Nephron (organoid): ENCODE measurements around the gene DNAJB12.
A peak's percentile ranks its signal among the peaks of the same experiment; 100 is the strongest.

Experiments
- H3K27ac Mint-ChIP-seq, 3 experiments: 2 replicates each; pipeline ENCODE4 v1.8.0; 2020; ENCODE audit warnings: mixed read lengths in 3 of 3, mild to moderate bottlenecking in 2 of 3, moderate library complexity in 1 of 3
- H3K27me3 Mint-ChIP-seq: 2 replicates; pipeline ENCODE4 v1.8.0; 2021; ENCODE audit warnings: low read depth, mild to moderate bottlenecking, moderate library complexity, mixed read lengths
- H3K36me3 Mint-ChIP-seq: 2 replicates; pipeline ENCODE4 v1.8.0; 2020; ENCODE audit warnings: low read depth, mixed read lengths
- H3K4me1 Mint-ChIP-seq: 2 replicates; pipeline ENCODE4 v1.8.0; 2020; ENCODE audit warnings: mixed read lengths
- H3K4me3 Mint-ChIP-seq, 3 experiments: 2 replicates each; pipeline ENCODE4 v1.8.0; 2020; ENCODE audit warnings: mild to moderate bottlenecking in 3 of 3, mixed read lengths in 3 of 3, moderate library complexity in 2 of 3
- H3K9me3 Mint-ChIP-seq: 2 replicates; pipeline ENCODE4 v1.8.0; 2020; ENCODE audit warnings: mixed read lengths
- TF ChIP-seq, protein P1 (sequence below), 3 experiments: fragments of 200-600 bp; sonication (generic); IDR thresholded peaks; one replicate each; pipeline ENCODE4 v1.5.0; 2021; ENCODE audit warnings: antibody characterized with exemption in 3 of 3; ENCODE audit not compliant: unreplicated experiment in 3 of 3

DNAJB12 gene

DNA sequence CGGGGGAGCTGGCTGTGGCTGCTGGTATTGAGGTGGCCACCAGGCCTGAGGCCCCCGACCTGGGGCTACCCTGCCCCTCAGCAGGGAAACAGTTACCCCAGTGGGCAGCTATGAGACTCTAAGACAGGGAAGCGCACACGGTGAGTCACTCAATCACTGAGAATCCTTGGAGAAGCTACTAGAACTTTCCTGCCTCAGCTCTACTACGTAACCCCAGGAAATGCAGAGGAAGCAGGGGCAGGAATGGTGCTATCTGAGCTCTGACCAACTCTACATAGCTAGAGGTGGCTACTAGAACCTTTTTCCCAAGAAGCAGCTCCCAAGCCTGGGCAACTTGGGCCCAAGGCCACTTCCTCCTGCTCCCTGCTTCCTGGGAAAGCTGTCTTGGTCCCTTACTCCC lies 11.8 kb downstream of the DNAJB12 start:
- TF ChIP-seq, protein P1, sequence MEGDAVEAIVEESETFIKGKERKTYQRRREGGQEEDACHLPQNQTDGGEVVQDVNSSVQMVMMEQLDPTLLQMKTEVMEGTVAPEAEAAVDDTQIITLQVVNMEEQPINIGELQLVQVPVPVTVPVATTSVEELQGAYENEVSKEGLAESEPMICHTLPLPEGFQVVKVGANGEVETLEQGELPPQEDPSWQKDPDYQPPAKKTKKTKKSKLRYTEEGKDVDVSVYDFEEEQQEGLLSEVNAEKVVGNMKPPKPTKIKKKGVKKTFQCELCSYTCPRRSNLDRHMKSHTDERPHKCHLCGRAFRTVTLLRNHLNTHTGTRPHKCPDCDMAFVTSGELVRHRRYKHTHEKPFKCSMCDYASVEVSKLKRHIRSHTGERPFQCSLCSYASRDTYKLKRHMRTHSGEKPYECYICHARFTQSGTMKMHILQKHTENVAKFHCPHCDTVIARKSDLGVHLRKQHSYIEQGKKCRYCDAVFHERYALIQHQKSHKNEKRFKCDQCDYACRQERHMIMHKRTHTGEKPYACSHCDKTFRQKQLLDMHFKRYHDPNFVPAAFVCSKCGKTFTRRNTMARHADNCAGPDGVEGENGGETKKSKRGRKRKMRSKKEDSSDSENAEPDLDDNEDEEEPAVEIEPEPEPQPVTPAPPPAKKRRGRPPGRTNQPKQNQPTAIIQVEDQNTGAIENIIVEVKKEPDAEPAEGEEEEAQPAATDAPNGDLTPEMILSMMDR (IDR thresholded peaks at IDR 0.05; ENCODE audit: unreplicated experiment in 3 of 3) = no peak
- Mint-ChIP-seq H3K4me1 (peaks cover under 1% of the 10 kb centered on the region), H3K27me3 (no peaks in the 10 kb centered on the region), H3K4me3 (no peak overlapping the region), H3K36me3 (peaks cover 20% of the 10 kb centered on the region), H3K9me3 (no peaks in the 10 kb centered on the region), H3K27ac (no peak overlapping the region)

DNA sequence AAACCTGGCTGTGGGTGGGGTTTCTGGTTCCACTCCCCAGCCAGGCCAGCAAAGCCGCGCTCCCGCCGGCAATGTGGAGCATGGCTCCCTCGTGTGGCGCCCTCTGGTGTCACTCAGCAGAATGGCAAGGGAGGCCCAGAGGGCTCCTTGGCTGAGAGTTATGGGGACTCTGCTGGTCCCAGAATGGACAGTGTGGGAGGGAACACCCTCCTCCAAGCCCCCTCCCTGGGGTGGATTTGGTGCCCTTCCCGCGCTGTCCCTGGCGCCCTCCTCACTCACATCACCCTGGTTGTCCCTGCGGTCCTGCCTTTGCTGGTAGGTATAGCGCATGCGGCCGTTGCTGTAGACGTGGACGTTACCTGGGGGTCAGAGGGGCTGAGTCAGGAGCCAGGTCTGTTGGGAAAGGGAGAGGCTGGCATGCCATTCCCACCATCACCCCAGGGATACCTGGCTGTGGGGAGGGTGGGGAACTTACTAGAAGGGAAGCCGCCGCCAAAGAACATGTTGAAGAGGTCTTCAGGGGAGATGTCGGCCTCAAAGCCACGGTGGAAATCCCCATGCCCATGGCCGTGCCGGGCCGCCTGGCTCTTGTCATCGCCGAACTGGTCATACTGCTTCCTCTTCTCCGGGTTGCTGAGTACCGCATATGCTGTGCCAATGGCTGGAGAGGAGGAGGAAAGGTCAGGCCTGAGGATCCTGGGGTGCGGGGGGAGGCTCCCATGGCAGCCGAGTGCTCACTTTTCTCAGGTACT lies 14.0 kb downstream of the DNAJB12 start:
- no peaks in the 10 kb centered on the region for H3K9me3 Mint-ChIP-seq
- no peaks in the 10 kb centered on the region for H3K27me3 Mint-ChIP-seq
- TF ChIP-seq, protein P1 (IDR thresholded peaks at IDR 0.05; ENCODE audit: unreplicated experiment in 3 of 3) = peak; percentile 87 to 94 (median 94)
- no peak overlapping the region for H3K4me3 Mint-ChIP-seq
- H3K36me3 Mint-ChIP-seq = peaks cover 32% of the 10 kb centered on the region
- no peak overlapping the region for H3K27ac Mint-ChIP-seq
- H3K4me1 Mint-ChIP-seq = peaks cover 22% of the 10 kb centered on the region

DNA sequence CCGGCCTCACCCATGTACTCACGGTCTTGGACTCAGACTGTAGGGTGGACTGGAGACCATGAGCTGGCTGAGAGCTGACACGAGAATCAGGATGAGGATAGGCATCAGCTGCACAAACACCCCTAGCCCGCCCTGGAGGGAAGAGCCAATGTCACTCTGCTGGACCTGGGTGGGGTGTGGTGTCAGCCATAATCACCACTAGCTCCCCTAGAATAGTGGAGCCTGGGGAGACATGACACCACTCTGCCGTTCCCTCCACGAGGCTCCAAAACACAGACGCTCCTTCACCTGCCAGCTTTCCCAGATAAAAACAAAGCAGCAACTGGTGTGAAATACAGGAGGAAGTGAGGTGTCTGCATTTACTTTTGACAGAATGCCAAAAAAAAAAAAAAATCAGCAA lies 16.5 kb downstream of the DNAJB12 start:
- Mint-ChIP-seq H3K4me3 (no peak overlapping the region), H3K27me3 (no peaks in the 10 kb centered on the region), H3K27ac (peak overlapping the region in 2 of 3 experiments; percentile 48 to 67), H3K4me1 (peaks cover 43% of the 10 kb centered on the region), H3K9me3 (no peaks in the 10 kb centered on the region), H3K36me3 (peaks cover 27% of the 10 kb centered on the region)
- TF ChIP-seq, protein P1 (IDR thresholded peaks at IDR 0.05; ENCODE audit: unreplicated experiment in 3 of 3) = no peak

GRCh38 chr10:72337722-72338121 lies 17.0 kb downstream of the DNAJB12 start:
- TF ChIP-seq, protein P1 (IDR thresholded peaks at IDR 0.05; ENCODE audit: unreplicated experiment in 3 of 3) = no peak
- no peaks in the 10 kb centered on the region for H3K9me3 Mint-ChIP-seq
- peaks cover 47% of the 10 kb centered on the region for H3K4me1 Mint-ChIP-seq
- H3K4me3 Mint-ChIP-seq = no peak overlapping the region
- no peaks in the 10 kb centered on the region for H3K27me3 Mint-ChIP-seq
- H3K27ac Mint-ChIP-seq = peak overlapping the region in 2 of 3 experiments; percentile 48 to 67
- H3K36me3 Mint-ChIP-seq = peaks cover 27% of the 10 kb centered on the region

- Mint-ChIP-seq H3K9me3 (no peaks in the 10 kb centered on the region), H3K36me3 (peaks cover 23% of the 10 kb centered on the region), H3K4me1 (peaks cover 50% of the 10 kb centered on the region), H3K27ac (peak overlapping the region; percentile 67 to 95 (median 71)), H3K27me3 (no peaks in the 10 kb centered on the region), H3K4me3 (peak overlapping the region in 2 of 3 experiments; percentile 6 to 22)
- TF ChIP-seq, protein P1 (IDR thresholded peaks at IDR 0.05; ENCODE audit: unreplicated experiment in 3 of 3) = peak; percentile 91 to 95 (median 92)
Observed at GRCh38 chr10:72337039-72337629, 17.6 kb downstream of the DNAJB12 start.
